ENCODE measurements around the gene SPECC1. TPM values are rescaled to one million over a fixed set of nuclear protein-coding genes. Genes with fewer than 3 reads are reported as not detected.

SPECC1 gene
- total RNA-seq, 1 experiment from 2014 or later, result 43.5 TPM

GRCh38 chr17:20289984-20290383, 280.8 kb downstream of the SPECC1 start:
- intact Hi-C loops (cut with micrococcal nuclease), result no loop called here
- no peak overlapping the region for H3K4me2 ChIP-seq (ENCODE audit: low read length)
- DNase-seq (ENCODE audit: low read depth, low spot score) (no peak), ATAC-seq (no peak)
- H3K9me3 ChIP-seq (ENCODE audit: control insufficient read depth in 1 of 2, insufficient read depth in 1 of 2, low read depth in 1 of 2, low read length in 2 of 2), result no peaks in the 10 kb centered on the region
- ChIA-PET CTCF (no interaction called here), RAD21 (ENCODE audit: low non-redundant PET in 1 of 2, low total read pairs in 2 of 2, uncharacterized antibody in 2 of 2, unreplicated experiment in 2 of 2) (no interaction called here), POLR2A (no interaction called here)
- no TSS peak for BruUV-seq (replicated peaks)
- no peaks in the 10 kb centered on the region for H3K9me2 ChIP-seq (ENCODE audit: insufficient read depth)
- H3K9ac ChIP-seq (ENCODE audit: low read length), result no peak overlapping the region
- no peaks in the 10 kb centered on the region for H4K20me1 ChIP-seq (ENCODE audit: insufficient read depth)
- H3K4me3 ChIP-seq (replicated peaks in 1 of 2; ENCODE audit: low read depth in 1 of 2, low read length in 2 of 2), result no peak overlapping the region
- no peaks in the 10 kb centered on the region for H3K4me1 ChIP-seq (ENCODE audit: control insufficient read depth in 1 of 2, insufficient read depth in 2 of 2, low read length in 2 of 2)
- no peaks in the 10 kb centered on the region for H3K79me2 ChIP-seq (ENCODE audit: insufficient read depth, low read length)
- no peak overlapping the region for H3K27ac ChIP-seq (ENCODE audit: low read depth, low read length)
- H3K27me3 ChIP-seq (ENCODE audit: insufficient read depth, low read length), result no peaks in the 10 kb centered on the region
- no peak for TF ChIP-seq CTCF (IDR thresholded peaks at IDR 0.05 in 2 of 3, conservative IDR thresholded peaks at IDR 0.05 in 1 of 3; ENCODE audit: borderline replicate concordance in 1 of 3, insufficient read depth in 1 of 3, low read depth in 2 of 3, low read length in 2 of 3)
- TF ChIP-seq POLR2AphosphoS5 (IDR thresholded peaks at IDR 0.05; ENCODE audit: low read depth, low read length), result no peak
- no peak for TF ChIP-seq ELF1 (IDR thresholded peaks at IDR 0.05; ENCODE audit: borderline replicate concordance, low read depth)
- no peaks in the 10 kb centered on the region for H3K36me3 ChIP-seq (ENCODE audit: control insufficient read depth in 1 of 2, insufficient read depth in 2 of 2, low read length in 2 of 2)
- no peak overlapping the region for H2AFZ ChIP-seq (ENCODE audit: low read depth, low read length, poor library complexity, severe bottlenecking)

GRCh38 chr17:20291853-20292252, 282.7 kb downstream of the SPECC1 start:
- no peaks in the 10 kb centered on the region for H3K9me3 ChIP-seq (ENCODE audit: control insufficient read depth in 1 of 2, insufficient read depth in 1 of 2, low read depth in 1 of 2, low read length in 2 of 2)
- no peak overlapping the region for H2AFZ ChIP-seq (ENCODE audit: low read depth, low read length, poor library complexity, severe bottlenecking)
- H3K4me1 ChIP-seq (ENCODE audit: control insufficient read depth in 1 of 2, insufficient read depth in 2 of 2, low read length in 2 of 2), result no peaks in the 10 kb centered on the region
- TF ChIP-seq RAD21 (IDR thresholded peaks at IDR 0.05; ENCODE audit: low read depth) (no peak), YY1 (IDR thresholded peaks at IDR 0.05; ENCODE audit: extremely low read depth, insufficient replicate concordance, low read depth, low read length) (no peak), CEBPB (IDR thresholded peaks at IDR 0.05; ENCODE audit: low read depth) (no peak), CTCF (IDR thresholded peaks at IDR 0.05 in 2 of 3, conservative IDR thresholded peaks at IDR 0.05 in 1 of 3; ENCODE audit: borderline replicate concordance in 1 of 3, insufficient read depth in 1 of 3, low read depth in 2 of 3, low read length in 2 of 3) (no peak), ZNF274 (IDR thresholded peaks at IDR 0.05; ENCODE audit: low read depth, low read length) (no peak)
- H3K4me3 ChIP-seq (replicated peaks in 1 of 2; ENCODE audit: low read depth in 1 of 2, low read length in 2 of 2), result no peak overlapping the region
- H4K20me1 ChIP-seq (ENCODE audit: insufficient read depth), result no peaks in the 10 kb centered on the region
- POLR2A ChIA-PET, result no interaction called here
- no peaks in the 10 kb centered on the region for H3K27me3 ChIP-seq (ENCODE audit: insufficient read depth, low read length)
- H3K36me3 ChIP-seq (ENCODE audit: control insufficient read depth in 1 of 2, insufficient read depth in 2 of 2, low read length in 2 of 2), result no peaks in the 10 kb centered on the region
- H3K4me2 ChIP-seq (ENCODE audit: low read length), result no peak overlapping the region
- no peaks in the 10 kb centered on the region for H3K9me2 ChIP-seq (ENCODE audit: insufficient read depth)
- ATAC-seq (no peak), DNase-seq (ENCODE audit: low read depth, low spot score) (no peak)
- H3K79me2 ChIP-seq (ENCODE audit: insufficient read depth, low read length), result no peaks in the 10 kb centered on the region
- RAD21 ChIA-PET (ENCODE audit: low non-redundant PET in 1 of 2, low total read pairs in 2 of 2, uncharacterized antibody in 2 of 2, unreplicated experiment in 2 of 2), result no interaction called here
- no TSS peak for BruUV-seq (replicated peaks)
- CTCF ChIA-PET, result no interaction called here
- no peak overlapping the region for H3K9ac ChIP-seq (ENCODE audit: low read length)
- H3K27ac ChIP-seq (ENCODE audit: low read depth, low read length), result no peak overlapping the region
- intact Hi-C loops (cut with micrococcal nuclease), result no loop called here

Data from HCT116 (cell line).